22Rv1 (cell line): ENCODE measurements around the gene TTC38.

ENCODE experiments used
- H3K27ac ChIP-seq: fragments of 450-650 bp; 2 replicates; pipeline ENCODE4 v1.5.1; 2017
- CTCF ChIP-seq: fragments of 450-650 bp; IDR thresholded peaks from 2 replicates; pipeline ENCODE4 v1.5.1; 2017; ENCODE audit warnings: mild to moderate bottlenecking
- ZFX ChIP-seq: fragments of 450-650 bp; IDR thresholded peaks from 2 replicates; pipeline ENCODE4 v1.6.1; 2017; ENCODE audit warnings: antibody characterized with exemption, borderline replicate concordance

Gene TTC38

GRCh38 chr22:46292732-46293131 lies 24.9 kb downstream of the TTC38 start:
- no peak overlapping the region for H3K27ac ChIP-seq
- TF ChIP-seq CTCF (no peak), ZFX (no peak)

GRCh38 chr22:46293577-46294260 lies 25.9 kb downstream of the TTC38 start:
- peak overlapping the region; percentile 98; the same call in 1 of the 2 replicates for H3K27ac ChIP-seq
- TF ChIP-seq CTCF: no peak
- no peak for TF ChIP-seq ZFX

DNA sequence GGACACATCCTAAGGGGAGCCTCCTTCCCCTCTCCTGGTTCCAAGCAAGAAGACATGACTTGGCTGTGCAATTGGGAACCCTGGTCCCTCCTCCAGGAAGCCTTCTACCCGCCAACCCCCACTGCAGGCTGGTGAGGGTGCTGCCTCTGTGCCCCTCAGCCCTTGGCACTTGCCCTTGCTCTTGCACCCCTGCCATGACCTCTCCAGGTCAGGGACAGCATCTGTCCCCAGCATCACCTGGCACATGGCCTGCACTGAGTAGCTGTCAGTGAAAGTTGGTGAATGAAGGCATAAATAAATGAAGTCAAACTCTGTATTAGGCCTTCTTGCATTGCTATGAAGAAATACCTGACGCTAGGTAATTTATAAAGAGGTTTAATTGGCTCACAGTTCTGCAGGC lies 27.0 kb downstream of the TTC38 start:
- H3K27ac ChIP-seq: peak overlapping the region; percentile 98; the same call in 1 of the 2 replicates
- no peak for TF ChIP-seq ZFX
- no peak for TF ChIP-seq CTCF

DNA sequence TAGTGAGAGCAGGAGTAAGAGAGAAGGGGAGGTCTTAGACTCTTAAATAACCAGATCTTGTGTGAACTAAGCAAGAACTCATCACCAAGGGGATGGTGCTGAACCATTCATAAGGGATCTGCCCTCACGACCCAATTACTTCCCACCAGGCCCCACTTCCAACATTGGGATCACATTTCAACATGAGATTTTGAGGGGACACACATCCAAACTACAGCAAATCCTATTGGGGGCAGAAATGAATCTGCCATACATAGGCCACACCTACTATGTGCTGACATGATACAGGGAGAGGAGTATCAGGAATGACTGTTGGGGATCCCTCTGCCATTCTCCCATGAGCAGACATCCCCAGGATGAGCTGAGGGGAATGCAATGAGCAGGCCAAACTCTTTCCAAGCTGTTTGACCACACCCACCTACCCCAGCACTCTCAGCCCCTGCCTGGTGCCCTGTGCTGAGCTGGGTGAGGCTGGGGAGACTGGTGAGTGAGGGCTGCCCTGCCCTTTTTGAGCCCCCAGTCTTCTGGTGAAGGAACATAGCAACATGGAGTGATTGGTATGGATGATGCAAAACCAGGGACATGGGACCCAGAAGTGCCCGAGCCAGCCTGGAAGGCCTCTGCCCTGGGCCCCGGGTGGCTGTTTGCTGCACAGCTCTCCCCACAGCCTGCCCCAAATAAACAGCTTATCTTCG lies 27.6 kb downstream of the TTC38 start:
- TF ChIP-seq ZFX (no peak), CTCF (no peak)
- H3K27ac ChIP-seq: peak overlapping the region; percentile 98

DNA sequence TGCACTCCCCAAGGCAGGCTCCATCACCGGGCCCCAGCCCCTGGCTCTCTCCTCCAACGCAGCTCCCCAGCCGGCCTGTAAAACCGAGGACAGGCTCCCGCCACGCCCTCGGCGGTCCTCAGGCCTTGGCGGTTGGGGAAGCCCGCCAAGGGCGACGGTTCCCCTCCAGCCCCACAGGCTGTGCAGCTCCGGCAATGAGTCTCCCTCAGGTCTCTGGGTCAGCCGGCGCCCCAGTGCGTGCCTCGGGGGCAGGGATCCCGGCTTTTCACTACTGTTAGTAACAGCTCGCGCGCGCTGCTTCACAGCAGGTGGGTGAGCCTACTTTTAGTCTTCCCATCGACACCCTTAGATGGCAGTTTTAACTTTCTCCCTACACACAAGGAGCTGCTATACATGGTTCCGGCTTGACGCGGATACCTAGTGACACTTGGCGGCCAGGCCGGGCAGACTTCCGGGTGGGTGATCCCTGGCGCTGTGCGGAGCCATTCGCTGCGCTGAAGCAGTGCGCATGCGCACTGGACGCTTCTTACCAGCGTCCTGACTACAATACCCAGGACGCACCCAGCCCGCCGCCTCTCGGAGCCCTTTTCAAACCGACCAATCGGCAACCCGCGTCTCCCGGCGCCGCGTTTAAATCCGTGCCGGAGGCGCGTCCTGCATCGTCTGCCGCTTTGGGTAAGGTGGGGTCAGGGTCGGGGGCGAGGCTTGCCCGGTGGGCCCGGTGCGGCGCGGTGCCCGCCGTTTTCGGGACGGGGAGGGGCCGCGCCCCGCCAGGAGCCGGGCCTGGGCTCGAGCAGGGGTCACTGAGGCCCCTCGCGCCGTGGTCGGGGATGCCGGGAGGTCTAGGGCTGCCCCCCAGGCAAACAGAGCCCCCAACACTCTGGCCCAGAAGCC lies 28.7 kb downstream of the TTC38 start, which contains the start of gene GTSE1:
GTSE1 (plus strand) TSS at position 614 of the 894 bp plus-strand sequence. CDS start 531 bp downstream, outside the sequence.
- H3K27ac ChIP-seq: peak within 1 kb of the TSS; percentile 98
- TF ChIP-seq CTCF (peak; percentile 28), ZFX (no peak)

DNA sequence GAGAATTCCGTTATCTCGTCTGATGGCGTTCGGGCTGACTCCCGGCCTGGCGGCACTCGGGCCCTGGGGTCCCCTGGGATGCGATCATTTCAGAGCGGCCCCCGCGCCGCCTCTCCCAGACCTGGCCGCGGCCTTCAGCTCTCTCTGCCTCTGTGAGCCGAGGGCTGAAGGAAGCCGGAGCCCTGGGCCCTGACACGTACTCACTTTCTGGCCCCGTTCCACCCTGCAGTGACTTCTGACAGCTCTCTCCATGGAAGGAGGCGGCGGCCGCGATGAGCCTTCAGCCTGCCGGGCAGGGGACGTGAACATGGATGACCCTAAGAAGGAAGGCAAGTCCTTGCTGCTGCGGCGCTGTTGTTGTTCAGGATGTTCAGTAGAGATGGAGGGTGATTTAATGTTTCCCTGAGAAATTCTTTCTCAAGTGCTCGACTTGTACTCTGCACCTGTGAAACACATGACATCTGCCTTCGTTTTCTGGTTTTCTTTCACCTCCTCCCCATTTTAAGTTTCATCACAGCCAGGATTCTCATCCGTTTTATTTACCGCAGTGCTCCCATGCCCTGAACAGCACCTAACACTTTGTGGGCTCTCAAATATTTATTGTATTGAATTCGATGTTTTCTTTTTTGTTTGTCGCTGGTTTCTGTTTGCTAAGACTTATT lies 29.5 kb downstream of the TTC38 start:
- TF ChIP-seq CTCF (no peak), ZFX (no peak)

More for the DNA sequence above, 29.5 kb downstream of the TTC38 start:
- H3K27ac ChIP-seq: peak overlapping the region; percentile 98
